SK-N-SH (cell line): ENCODE data around the gene MRPS5.

Experiments
- EP300 ChIP-seq, 2 experiments: IDR thresholded peaks; 2 replicates each; pipeline versions ENCODE4 v1.4.0 to v1.6.1; 2012; ENCODE audit warnings: borderline replicate concordance in 1 of 2, low read depth in 1 of 2, low read length in 1 of 2
- EZH2phosphoT487 ChIP-seq: fragments of 200-600 bp; sonication (generic); IDR thresholded peaks from 2 replicates; pipeline ENCODE4 v1.6.1; 2017; ENCODE audit warnings: low read depth, mixed run types, mild to moderate bottlenecking, antibody characterized with exemption, moderate library complexity, borderline replicate concordance
- JUND ChIP-seq: IDR thresholded peaks from 2 replicates; pipeline ENCODE4 v1.4.0; 2012
- MEF2A ChIP-seq: IDR thresholded peaks from 2 replicates; pipeline ENCODE4 v1.4.0; 2012; ENCODE audit warnings: low read depth, borderline replicate concordance
- POLR2AphosphoS5 ChIP-seq: IDR thresholded peaks from 2 replicates; pipeline ENCODE4 v1.6.1; 2012; ENCODE audit warnings: low read depth, low read length
- SIN3A ChIP-seq: IDR thresholded peaks from 2 replicates; pipeline ENCODE4 v1.6.1; 2012; ENCODE audit warnings: low read depth, mild to moderate bottlenecking, low read length, moderate library complexity, borderline replicate concordance
- TAF1 ChIP-seq: IDR thresholded peaks from 2 replicates; pipeline ENCODE4 v1.6.1; 2012; ENCODE audit warnings: low read depth, mild to moderate bottlenecking, low read length, moderate library complexity, borderline replicate concordance
- USF1 ChIP-seq: IDR thresholded peaks from 2 replicates; pipeline ENCODE4 v1.4.0; 2012; ENCODE audit warnings: low read depth, borderline replicate concordance
- TF ChIP-seq, protein P1 (sequence below): fragments of 200-600 bp; sonication (generic); IDR thresholded peaks from 2 replicates; pipeline ENCODE4 v1.6.1; 2017; ENCODE audit warnings: antibody characterized with exemption, mild to moderate bottlenecking, moderate library complexity
- TF ChIP-seq, protein P2 (sequence below): IDR thresholded peaks from 2 replicates; pipeline ENCODE4 v1.6.1; 2012; ENCODE audit warnings: mild to moderate bottlenecking, low read depth, low read length, moderate library complexity

DNA sequence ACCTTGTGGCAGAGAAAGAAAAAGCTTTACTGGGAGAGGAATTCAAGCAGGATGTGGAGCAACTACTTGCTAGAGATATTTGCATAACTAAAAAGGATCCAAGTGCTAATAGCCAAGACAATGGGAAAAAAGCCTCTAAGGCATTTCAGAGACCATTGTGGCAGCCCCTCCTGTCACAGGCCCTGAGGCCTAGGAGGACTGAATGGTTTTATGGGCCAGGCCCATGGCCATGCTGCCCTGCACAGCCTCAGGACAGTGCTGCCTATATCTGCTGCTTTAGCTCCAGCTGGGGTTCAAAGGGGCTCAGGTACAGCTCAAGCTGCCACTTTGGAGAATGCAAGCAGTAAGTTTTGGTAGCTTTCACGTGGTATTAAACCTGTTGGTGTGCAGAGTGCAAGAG is 17.1 kb upstream of the MRPS5 start:
- TF ChIP-seq USF1 = no peak
- TF ChIP-seq, protein P1, sequence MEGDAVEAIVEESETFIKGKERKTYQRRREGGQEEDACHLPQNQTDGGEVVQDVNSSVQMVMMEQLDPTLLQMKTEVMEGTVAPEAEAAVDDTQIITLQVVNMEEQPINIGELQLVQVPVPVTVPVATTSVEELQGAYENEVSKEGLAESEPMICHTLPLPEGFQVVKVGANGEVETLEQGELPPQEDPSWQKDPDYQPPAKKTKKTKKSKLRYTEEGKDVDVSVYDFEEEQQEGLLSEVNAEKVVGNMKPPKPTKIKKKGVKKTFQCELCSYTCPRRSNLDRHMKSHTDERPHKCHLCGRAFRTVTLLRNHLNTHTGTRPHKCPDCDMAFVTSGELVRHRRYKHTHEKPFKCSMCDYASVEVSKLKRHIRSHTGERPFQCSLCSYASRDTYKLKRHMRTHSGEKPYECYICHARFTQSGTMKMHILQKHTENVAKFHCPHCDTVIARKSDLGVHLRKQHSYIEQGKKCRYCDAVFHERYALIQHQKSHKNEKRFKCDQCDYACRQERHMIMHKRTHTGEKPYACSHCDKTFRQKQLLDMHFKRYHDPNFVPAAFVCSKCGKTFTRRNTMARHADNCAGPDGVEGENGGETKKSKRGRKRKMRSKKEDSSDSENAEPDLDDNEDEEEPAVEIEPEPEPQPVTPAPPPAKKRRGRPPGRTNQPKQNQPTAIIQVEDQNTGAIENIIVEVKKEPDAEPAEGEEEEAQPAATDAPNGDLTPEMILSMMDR = no peak
- no peak for TF ChIP-seq MEF2A
- no peak for TF ChIP-seq SIN3A
- TF ChIP-seq, protein P2, sequence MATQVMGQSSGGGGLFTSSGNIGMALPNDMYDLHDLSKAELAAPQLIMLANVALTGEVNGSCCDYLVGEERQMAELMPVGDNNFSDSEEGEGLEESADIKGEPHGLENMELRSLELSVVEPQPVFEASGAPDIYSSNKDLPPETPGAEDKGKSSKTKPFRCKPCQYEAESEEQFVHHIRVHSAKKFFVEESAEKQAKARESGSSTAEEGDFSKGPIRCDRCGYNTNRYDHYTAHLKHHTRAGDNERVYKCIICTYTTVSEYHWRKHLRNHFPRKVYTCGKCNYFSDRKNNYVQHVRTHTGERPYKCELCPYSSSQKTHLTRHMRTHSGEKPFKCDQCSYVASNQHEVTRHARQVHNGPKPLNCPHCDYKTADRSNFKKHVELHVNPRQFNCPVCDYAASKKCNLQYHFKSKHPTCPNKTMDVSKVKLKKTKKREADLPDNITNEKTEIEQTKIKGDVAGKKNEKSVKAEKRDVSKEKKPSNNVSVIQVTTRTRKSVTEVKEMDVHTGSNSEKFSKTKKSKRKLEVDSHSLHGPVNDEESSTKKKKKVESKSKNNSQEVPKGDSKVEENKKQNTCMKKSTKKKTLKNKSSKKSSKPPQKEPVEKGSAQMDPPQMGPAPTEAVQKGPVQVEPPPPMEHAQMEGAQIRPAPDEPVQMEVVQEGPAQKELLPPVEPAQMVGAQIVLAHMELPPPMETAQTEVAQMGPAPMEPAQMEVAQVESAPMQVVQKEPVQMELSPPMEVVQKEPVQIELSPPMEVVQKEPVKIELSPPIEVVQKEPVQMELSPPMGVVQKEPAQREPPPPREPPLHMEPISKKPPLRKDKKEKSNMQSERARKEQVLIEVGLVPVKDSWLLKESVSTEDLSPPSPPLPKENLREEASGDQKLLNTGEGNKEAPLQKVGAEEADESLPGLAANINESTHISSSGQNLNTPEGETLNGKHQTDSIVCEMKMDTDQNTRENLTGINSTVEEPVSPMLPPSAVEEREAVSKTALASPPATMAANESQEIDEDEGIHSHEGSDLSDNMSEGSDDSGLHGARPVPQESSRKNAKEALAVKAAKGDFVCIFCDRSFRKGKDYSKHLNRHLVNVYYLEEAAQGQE = no peak
- no peak for TF ChIP-seq EZH2phosphoT487
- no peak for TF ChIP-seq POLR2AphosphoS5
- TF ChIP-seq JUND = no peak
- no peak for TF ChIP-seq TAF1
- no peak for TF ChIP-seq EP300 (IDR thresholded peaks at IDR 0.05; ENCODE audit: borderline replicate concordance in 1 of 2, low read depth in 1 of 2, low read length in 1 of 2)
